Endodermal cell (in vitro differentiated cells): ENCODE results near the gene IGSF22. TPM values are rescaled to one million over a fixed set of nuclear protein-coding genes. Genes with fewer than 3 reads are reported as not detected.
"Not testable (repeated sequence)": the region's sequence is repeated elsewhere in the genome, so short reads cannot be mapped to it uniquely, and the experiment has no call there.

Experiments
- DNase-seq: peaks from one replicate; pipeline ENCODE4 v3.0.0-alpha.2; 2017
- H3K27ac ChIP-seq: 2 replicates; pipeline ENCODE4 v1.5.1; 2013; ENCODE audit warnings: mild to moderate bottlenecking, low read depth, low read length, moderate library complexity
- H3K27me3 ChIP-seq: 2 replicates; pipeline ENCODE4 v1.6.1; 2013; ENCODE audit warnings: mild to moderate bottlenecking, low read length, moderate library complexity; ENCODE audit not compliant: insufficient read depth, control insufficient read depth, poor library complexity, severe bottlenecking
- H3K36me3 ChIP-seq: 2 replicates; pipeline ENCODE4 v1.7.0; 2013; ENCODE audit warnings: mild to moderate bottlenecking, low read length, moderate library complexity; ENCODE audit not compliant: control insufficient read depth, insufficient read depth
- H3K4me1 ChIP-seq: one replicate; pipeline ENCODE4 v1.7.0; 2013; ENCODE audit warnings: low read length; ENCODE audit not compliant: control insufficient read depth, insufficient read depth
- H3K4me3 ChIP-seq: 2 replicates; pipeline ENCODE4 v1.5.1; 2013; ENCODE audit warnings: mild to moderate bottlenecking, low read length, moderate library complexity
- H3K9ac ChIP-seq: 2 replicates; pipeline ENCODE4 v1.6.1; 2013; ENCODE audit warnings: mild to moderate bottlenecking, low read length, moderate library complexity; ENCODE audit not compliant: poor library complexity, severe bottlenecking; ENCODE audit errors: extremely low read depth
- H3K9me3 ChIP-seq: 2 replicates; pipeline ENCODE4 v1.6.1; 2013; ENCODE audit warnings: mild to moderate bottlenecking, low read length, moderate library complexity; ENCODE audit not compliant: control insufficient read depth
- H3K27ac Mint-ChIP-seq: 2 replicates; pipeline ENCODE4 v1.8.0; 2020; ENCODE audit warnings: mixed read lengths
- H3K27me3 Mint-ChIP-seq: 2 replicates; pipeline ENCODE4 v1.8.0; 2021; ENCODE audit warnings: mild to moderate bottlenecking, mixed read lengths; ENCODE audit not compliant: insufficient read depth
- H3K36me3 Mint-ChIP-seq: 2 replicates; pipeline ENCODE4 v1.8.0; 2020; ENCODE audit warnings: low read depth, mixed read lengths
- H3K4me1 Mint-ChIP-seq: 2 replicates; pipeline ENCODE4 v1.8.0; 2020; ENCODE audit warnings: mixed read lengths
- H3K4me3 Mint-ChIP-seq: 2 replicates; pipeline ENCODE4 v1.8.0; 2020; ENCODE audit warnings: mild to moderate bottlenecking, moderate library complexity, mixed read lengths
- H3K9me3 Mint-ChIP-seq: 2 replicates; pipeline ENCODE4 v1.8.0; 2020; ENCODE audit warnings: mild to moderate bottlenecking, mixed read lengths
- CTCF ChIP-seq: fragments of 200-600 bp; sonication (generic); conservative IDR thresholded peaks from 2 replicates; pipeline ENCODE4 v1.5.0; 2021; ENCODE audit warnings: antibody characterized with exemption, mild to moderate bottlenecking
- WGBS, 2 experiments: methylation state at CpG; one replicate each; pipeline versions ENCODE4 v1.1.5 to v1.1.7; 2013; ENCODE audit warnings: missing lambda C conversion rate in 2 of 2, mixed read lengths in 1 of 2; ENCODE audit not compliant: insufficient coverage in 1 of 2, insufficient read length in 1 of 2; 5-methylcytosine and 5-hydroxymethylcytosine counted together
- total RNA-seq, 2 donors: library from RNA; stranded (reverse); fragmentation: NEBNext Ultra II Directional in 1 of 2; extraction: Animal tissue kit (Norgen Biotek cat#: 25700) in 1 of 2; gene quantifications; 2 replicates in 1 of 2; 3 replicates in 1 of 2; pipeline ENCODE4 v1.2.1, GENCODE V29; 2021

The IGSF22 gene
- total RNA-seq, 2 donors from 2014 or later, result 0.22 to 1.6 TPM

DNA sequence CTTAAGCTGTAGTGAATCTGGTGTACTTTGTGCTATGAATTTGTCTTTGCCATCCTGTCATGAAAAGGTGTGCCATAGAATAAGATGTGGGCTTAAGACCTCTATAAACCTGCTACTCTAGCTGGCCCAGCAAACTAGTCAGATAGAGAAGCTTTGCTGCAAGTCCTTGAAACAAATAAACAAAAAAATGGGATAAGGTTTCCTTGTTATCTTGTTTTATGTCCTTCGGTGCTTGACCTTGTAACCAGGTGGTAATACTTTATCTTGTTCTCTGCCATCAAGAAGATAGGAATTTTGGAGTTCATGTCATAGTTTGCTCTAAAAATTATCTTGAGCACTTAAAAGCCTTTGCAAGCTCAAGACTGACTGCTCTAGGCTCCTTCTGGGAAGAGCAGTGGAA lies 41.7 kb downstream of the IGSF22 start:
- no peak overlapping the region for H3K27ac Mint-ChIP-seq
- H3K27me3 Mint-ChIP-seq, result no peaks in the 10 kb centered on the region
- Histone ChIP-seq H3K36me3 (no peaks in the 10 kb centered on the region), H3K9me3 (no peaks in the 10 kb centered on the region), H3K4me3 (no peak overlapping the region), H3K27ac (no peak overlapping the region), H3K9ac (no peak overlapping the region), H3K4me1 (peaks cover 8% of the 10 kb centered on the region), H3K27me3 (no peaks in the 10 kb centered on the region)
- peaks cover 14% of the 10 kb centered on the region for H3K4me1 Mint-ChIP-seq
- 81 to 92% methylated on average over 1 of the region's 1 CpG for WGBS, 2 experiments
- no peak overlapping the region for H3K4me3 Mint-ChIP-seq
- no peaks in the 10 kb centered on the region for H3K9me3 Mint-ChIP-seq
- no peak for TF ChIP-seq CTCF
- no peak for DNase-seq
- H3K36me3 Mint-ChIP-seq, result no peaks in the 10 kb centered on the region

DNA sequence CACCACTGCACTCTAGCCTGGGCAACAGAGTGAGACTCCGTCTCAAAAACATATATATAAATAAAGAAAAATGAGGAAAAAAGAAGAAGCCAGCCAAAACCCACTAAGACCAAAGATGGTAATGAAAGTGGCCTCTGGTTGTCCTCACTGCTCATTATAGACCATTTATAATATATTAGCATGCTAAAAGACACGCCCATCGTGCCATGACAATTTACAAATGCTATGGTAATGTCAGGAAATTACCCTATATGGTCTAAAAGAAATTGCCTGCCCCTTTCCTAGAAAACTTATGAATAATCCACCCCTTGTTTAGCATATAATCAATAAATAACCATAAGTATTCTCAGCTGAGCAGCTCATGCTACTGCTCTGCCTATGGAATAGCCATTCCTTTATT lies 43.5 kb downstream of the IGSF22 start:
- no peak overlapping the region for H3K27ac Mint-ChIP-seq
- peaks cover 14% of the 10 kb centered on the region for H3K4me1 Mint-ChIP-seq
- WGBS, 2 experiments, result 88 to 90% methylated on average over 2 of the region's 3 CpGs
- no peaks in the 10 kb centered on the region for H3K36me3 ChIP-seq
- no peak overlapping the region for H3K9ac ChIP-seq
- no peak overlapping the region for H3K27ac ChIP-seq
- H3K9me3 ChIP-seq, result no peaks in the 10 kb centered on the region
- H3K27me3 Mint-ChIP-seq, result no peaks in the 10 kb centered on the region
- H3K36me3 Mint-ChIP-seq, result no peaks in the 10 kb centered on the region
- no peak overlapping the region for H3K4me3 ChIP-seq
- H3K4me3 Mint-ChIP-seq, result no peak overlapping the region
- no peak for TF ChIP-seq CTCF
- H3K9me3 Mint-ChIP-seq, result no peaks in the 10 kb centered on the region
- H3K4me1 ChIP-seq, result peaks cover 8% of the 10 kb centered on the region
- no peak for DNase-seq
- no peaks in the 10 kb centered on the region for H3K27me3 ChIP-seq

DNA sequence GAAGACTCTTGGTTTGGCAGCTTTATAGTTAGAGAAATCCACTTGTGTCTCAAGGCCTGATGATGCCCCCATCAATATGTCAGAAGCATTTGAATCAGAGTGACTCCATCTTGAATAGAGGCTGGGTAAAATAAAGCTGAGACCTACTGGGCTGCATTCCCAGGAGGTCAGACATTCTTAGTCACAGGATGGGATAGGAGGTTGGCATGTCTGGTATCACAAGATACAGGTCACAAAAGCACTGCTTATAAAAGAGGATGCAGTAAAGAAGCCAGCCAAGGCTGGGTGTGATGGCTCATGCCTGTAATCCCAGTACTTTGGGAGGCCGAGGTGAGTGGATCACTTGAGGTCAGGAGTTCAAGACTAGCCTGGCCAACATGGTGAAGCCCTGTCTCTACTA lies 44.0 kb downstream of the IGSF22 start:
- H3K9me3 Mint-ChIP-seq, H3K4me3 ChIP-seq, H3K4me1 ChIP-seq, H3K9ac ChIP-seq, H3K27ac Mint-ChIP-seq, H3K27me3 ChIP-seq, H3K27me3 Mint-ChIP-seq, H3K9me3 ChIP-seq, H3K4me3 Mint-ChIP-seq, H3K36me3 ChIP-seq, H3K36me3 Mint-ChIP-seq, H3K27ac ChIP-seq, DNase-seq: not testable (repeated sequence)
- H3K4me1 Mint-ChIP-seq, result peaks cover 14% of the 10 kb centered on the region
- WGBS, 2 experiments, result 100% methylated on average over 1 of the region's 1 CpG

DNA sequence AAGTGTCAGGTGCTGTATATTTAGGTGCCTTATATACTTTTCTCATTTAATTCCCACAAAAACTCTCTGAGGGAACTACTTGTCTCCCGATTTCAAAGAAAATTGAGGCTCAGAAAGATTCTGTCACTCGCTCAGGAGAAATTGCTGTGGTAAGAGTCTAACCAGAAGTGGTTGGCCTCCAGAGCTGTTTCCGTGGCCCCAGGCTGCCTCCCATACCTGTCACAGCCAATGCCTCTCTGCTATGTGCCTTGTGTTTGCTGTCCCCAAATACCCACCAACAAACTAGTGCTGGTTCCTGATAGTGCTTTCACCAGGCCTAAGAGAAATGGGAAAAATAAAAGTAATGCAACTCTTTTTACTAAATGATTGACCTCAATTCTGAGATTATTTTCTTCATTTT lies 48.4 kb downstream of the IGSF22 start:
- TF ChIP-seq CTCF, result no peak
- H3K27ac Mint-ChIP-seq, result no peak overlapping the region
- H3K27me3 Mint-ChIP-seq, result no peaks in the 10 kb centered on the region
- no peak overlapping the region for H3K4me3 Mint-ChIP-seq
- H3K4me1 ChIP-seq, result no peaks in the 10 kb centered on the region
- H3K4me3 ChIP-seq, result no peak overlapping the region
- WGBS, 2 experiments, result 93 to 100% methylated on average over 2 to 3 of the region's 3 CpGs
- H3K9ac ChIP-seq, result no peak overlapping the region
- H3K9me3 ChIP-seq, result no peaks in the 10 kb centered on the region
- H3K9me3 Mint-ChIP-seq, result no peaks in the 10 kb centered on the region
- no peak for DNase-seq
- H3K36me3 Mint-ChIP-seq, result no peaks in the 10 kb centered on the region
- H3K4me1 Mint-ChIP-seq, result no peaks in the 10 kb centered on the region
- no peaks in the 10 kb centered on the region for H3K27me3 ChIP-seq
- no peaks in the 10 kb centered on the region for H3K36me3 ChIP-seq
- no peak overlapping the region for H3K27ac ChIP-seq
